GM12878 (cell line): ENCODE data around the gene VTCN1. TPM values are rescaled to one million over a fixed set of nuclear protein-coding genes. Genes with fewer than 3 reads are reported as not detected.

Experiments
- ATAC-seq: fragments of 200-7000 bp; cut with Tn5 transposase; 3 replicates; pipeline ENCODE4 v1.9.1; 2020; ENCODE audit warnings: mild to moderate bottlenecking, moderate library complexity
- BruUV-seq: library from RNA; stranded (reverse); fragments of 400-500 nt; replicated peaks from 2 replicates; lab custom pipeline; 2021; lab: Mats Ljungman, UMichigan
- CTCF ChIA-PET: fragments of 300-600 bp; sonication (Branson Sonifier 250); formaldehyde crosslinking; extraction: SDS; loops from one replicate; lab custom pipeline; 2021; ENCODE audit warnings: inconsistent platforms; lab: Yijun Ruan, JAX
- POLR2A ChIA-PET: fragments of 350-600 bp; formaldehyde crosslinking; extraction: SDS; loops from one replicate; lab custom pipeline; 2021; ENCODE audit warnings: inconsistent platforms; lab: Charles Lee
- RAD21 ChIA-PET: fragments of 300-600 bp; sonication (Branson Sonifier 250); formaldehyde crosslinking; loops from one replicate; lab custom pipeline; 2023; ENCODE audit warnings: antibody characterized with exemption; ENCODE audit not compliant: unreplicated experiment; lab: Charles Lee
- SMC1A ChIA-PET: fragments of 300-600 bp; sonication (Branson Sonifier 250); formaldehyde crosslinking; loops from one replicate; lab custom pipeline; 2023; ENCODE audit not compliant: unreplicated experiment, uncharacterized antibody; lab: Charles Lee
- DNase-seq: peaks from one replicate; pipeline ENCODE4 v3.0.0-alpha.2; 2011; ENCODE audit warnings: low read depth, low spot score
- FAIRE-seq: peaks from 3 replicates; lab custom pipeline; 2011; peaks lifted over from hg19 to GRCh38; lab: Jason Lieb, UNC
- H2AFZ ChIP-seq: 2 replicates; pipeline ENCODE4 v1.6.0; 2011; ENCODE audit warnings: low read depth, low read length, control low read depth; ENCODE audit not compliant: control insufficient read depth
- H3K27ac ChIP-seq: 2 replicates; pipeline ENCODE4 v1.5.1; 2011; ENCODE audit warnings: control low read depth; ENCODE audit not compliant: control insufficient read depth, insufficient read depth
- H3K27me3 ChIP-seq, 2 experiments: replicated peaks in 1 of 2; 2 replicates each; pipeline versions ENCODE4 v1.6.0 to v1.6.1; 2011; ENCODE audit warnings: low read length in 1 of 2; ENCODE audit not compliant: control insufficient read depth in 2 of 2, insufficient read depth in 2 of 2
- H3K36me3 ChIP-seq, 2 experiments: 2 replicates each; pipeline ENCODE4 v1.5.1; 2011; ENCODE audit warnings: low read length in 1 of 2; ENCODE audit not compliant: control insufficient read depth in 2 of 2, insufficient read depth in 2 of 2
- H3K4me1 ChIP-seq: 2 replicates; pipeline ENCODE4 v1.6.1; 2011; ENCODE audit warnings: mild to moderate bottlenecking, low read length, moderate library complexity, mixed read lengths; ENCODE audit not compliant: control insufficient read depth, insufficient read depth
- H3K4me2 ChIP-seq: 2 replicates; pipeline ENCODE4 v1.6.0; 2011; ENCODE audit warnings: control low read depth; ENCODE audit not compliant: control insufficient read depth, insufficient read depth
- H3K4me3 ChIP-seq: fragments of 200-600 bp; sonication (generic); 2 replicates; pipeline ENCODE4 v1.5.1; 2016
- H3K79me2 ChIP-seq: 2 replicates; pipeline ENCODE4 v1.6.0; 2011; ENCODE audit warnings: low read length; ENCODE audit not compliant: control insufficient read depth, insufficient read depth
- H3K9ac ChIP-seq: 2 replicates; pipeline ENCODE4 v1.8.0; 2011; ENCODE audit warnings: low read length, control low read depth, mixed read lengths; ENCODE audit not compliant: control insufficient read depth, insufficient read depth
- H3K9me3 ChIP-seq: replicated peaks from 3 replicates; pipeline ENCODE4 v1.5.1; 2011; ENCODE audit warnings: mild to moderate bottlenecking, low read length; ENCODE audit not compliant: control insufficient read depth, insufficient read depth
- H4K20me1 ChIP-seq: 2 replicates; pipeline ENCODE4 v1.6.0; 2011; ENCODE audit not compliant: control insufficient read depth, insufficient read depth
- BMI1 ChIP-seq: fragments of 450-650 bp; IDR thresholded peaks from 2 replicates; pipeline ENCODE4 v1.6.1; 2016; ENCODE audit warnings: mild to moderate bottlenecking, moderate library complexity, borderline replicate concordance
- CBX3 ChIP-seq: fragments of 200-600 bp; sonication (generic); IDR thresholded peaks from 2 replicates; pipeline ENCODE4 v1.6.1; 2016; ENCODE audit warnings: low read depth, borderline replicate concordance
- CHD4 ChIP-seq: fragments of 200-600 bp; sonication (generic); IDR thresholded peaks from 2 replicates; pipeline ENCODE4 v1.6.1; 2016; ENCODE audit warnings: mild to moderate bottlenecking
- EZH2 ChIP-seq: IDR thresholded peaks from 2 replicates; pipeline ENCODE4 v1.6.1; 2012; ENCODE audit warnings: low read depth, mild to moderate bottlenecking, control low read depth, inconsistent platforms, low read length, borderline replicate concordance; ENCODE audit not compliant: control insufficient read depth
- FOS ChIP-seq: IDR thresholded peaks from 3 replicates; pipeline ENCODE4 v1.6.1; 2011; ENCODE audit warnings: borderline replicate concordance; ENCODE audit not compliant: insufficient read length; ENCODE audit errors: extremely low read depth
- HCFC1 ChIP-seq: fragments of 150-350 bp; IDR thresholded peaks from 2 replicates; pipeline ENCODE4 v1.6.1; 2014; ENCODE audit warnings: low read length
- HDAC6 ChIP-seq: fragments of 200-600 bp; sonication (generic); IDR thresholded peaks from one replicate; pipeline ENCODE4 v1.8.0; 2017; ENCODE audit warnings: antibody characterized with exemption; ENCODE audit not compliant: unreplicated experiment
- RAD51 ChIP-seq: fragments of 450-650 bp; IDR thresholded peaks from 2 replicates; pipeline ENCODE4 v1.6.1; 2016; ENCODE audit warnings: moderate library complexity, mild to moderate bottlenecking, inconsistent platforms
- RB1 ChIP-seq: fragments of 450-650 bp; formaldehyde crosslinking; IDR thresholded peaks from 2 replicates; pipeline ENCODE4 v1.6.1; 2017; ENCODE audit warnings: mild to moderate bottlenecking, borderline replicate concordance
- SMC3 ChIP-seq: IDR thresholded peaks from 2 replicates; pipeline ENCODE4 v1.6.1; 2011; ENCODE audit warnings: low read length, improper control_type of control experiment, borderline replicate concordance
- SP1 ChIP-seq: IDR thresholded peaks from one replicate; pipeline ENCODE4 v1.6.1; 2011; ENCODE audit warnings: low read depth, low read length
- SREBF1 ChIP-seq: IDR thresholded peaks from 2 replicates; pipeline ENCODE4 v1.6.1; 2012; ENCODE audit warnings: mild to moderate bottlenecking, low read length
- SUZ12 ChIP-seq: fragments of 200-600 bp; sonication (generic); IDR thresholded peaks from one replicate; pipeline ENCODE4 v1.6.1; 2018; ENCODE audit warnings: antibody characterized with exemption, mild to moderate bottlenecking; ENCODE audit not compliant: unreplicated experiment
- TCF12 ChIP-seq: IDR thresholded peaks from 2 replicates; pipeline ENCODE4 v1.6.1; 2011; ENCODE audit warnings: low read depth, mild to moderate bottlenecking, low read length
- WGBS: methylation state at CpG from one replicate; pipeline ENCODE4 v1.1.6; 2016; ENCODE audit warnings: low lambda C conversion rate; ENCODE audit not compliant: insufficient replicate concordance, insufficient coverage; ENCODE audit errors: missing lambda C conversion rate; 5-methylcytosine and 5-hydroxymethylcytosine counted together
- in situ Hi-C: fragments of 300-500 bp; cut with MboI; formaldehyde crosslinking; loops from 9 replicates; pipeline ENCODE4 v1.14.3; 2018; ENCODE audit warnings: mixed read lengths
- intact Hi-C: fragments of 100-400 bp; cut with micrococcal nuclease; formaldehyde crosslinking; loops from one replicate; pipeline ENCODE4 v1.14.2; 2022; ENCODE audit not compliant: unreplicated experiment
- polyA plus RNA-seq, 11 experiments: library from polyadenylated mRNA; depleted of rRNA in 4 of 11; unstranded in 6 of 11; stranded (reverse) in 5 of 11; fragments of >200 nt; fragmentation: Nextera tagmentation in 4 of 11; fragmentation: Illumina TruSeq in 1 of 11; extraction: Ambion mirVana in 4 of 11; extraction: Trizol in 1 of 11; gene quantifications; 1 replicate in 1 of 11; 2 replicates in 10 of 11; pipeline versions ENCODE4 v1.2.1 to v1.2.3, GENCODE V29; 2011 to 2016; ENCODE audit warnings: inconsistent platforms in 2 of 11, missing spikeins in 2 of 11, low read depth in 1 of 11
- total RNA-seq, 4 experiments: library from RNA; depleted of rRNA in 3 of 4; stranded (reverse); fragments of >200 nt in 3 of 4; fragmentation: Illumina TruSeq in 1 of 4; extraction: Trizol in 1 of 4; gene quantifications; 2 replicates each; pipeline versions ENCODE4 v1.2.1 to v1.2.3, GENCODE V29; 2013 to 2021
- TF ChIP-seq, protein P1 (sequence below): fragments of 450-650 bp; IDR thresholded peaks from 2 replicates; pipeline ENCODE4 v1.6.1; 2018; ENCODE audit warnings: mild to moderate bottlenecking, low read depth, moderate library complexity; ENCODE audit not compliant: partially characterized antibody
- TF ChIP-seq, protein P2 (sequence below): fragments of 450-650 bp; IDR thresholded peaks from 2 replicates; pipeline ENCODE4 v1.6.1; 2016; ENCODE audit warnings: mild to moderate bottlenecking
- TF ChIP-seq, protein P3 (sequence below): fragments of 450-650 bp; IDR thresholded peaks from 2 replicates; pipeline ENCODE4 v1.6.1; 2014; ENCODE audit warnings: mild to moderate bottlenecking

The VTCN1 gene
- total and polyA plus RNA-seq, 10 of the 15 experiments (the other 5 are each of a cell fraction or from before 2014, with no cell fraction given) = not detected

DNA sequence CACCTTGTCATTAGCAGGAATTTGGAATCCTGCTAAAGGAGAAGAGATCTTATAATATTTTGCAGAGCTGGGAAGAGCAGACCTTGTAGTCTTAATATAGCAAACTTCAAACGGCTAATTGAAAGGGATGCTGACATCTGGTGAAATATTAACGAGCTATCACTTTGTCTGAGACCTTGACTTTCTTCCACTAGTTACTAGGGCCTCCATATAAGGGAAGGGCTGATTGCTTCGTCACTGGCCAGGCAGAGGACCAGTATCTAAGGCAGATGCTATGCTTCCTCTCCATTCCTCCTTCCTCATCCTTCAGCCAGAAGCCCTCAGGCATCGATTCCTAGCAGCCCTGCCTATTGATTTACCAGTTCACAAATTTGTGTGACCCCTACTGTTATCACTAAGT is 6.0 kb upstream of the VTCN1 start (continued):
- TF ChIP-seq, protein P1, sequence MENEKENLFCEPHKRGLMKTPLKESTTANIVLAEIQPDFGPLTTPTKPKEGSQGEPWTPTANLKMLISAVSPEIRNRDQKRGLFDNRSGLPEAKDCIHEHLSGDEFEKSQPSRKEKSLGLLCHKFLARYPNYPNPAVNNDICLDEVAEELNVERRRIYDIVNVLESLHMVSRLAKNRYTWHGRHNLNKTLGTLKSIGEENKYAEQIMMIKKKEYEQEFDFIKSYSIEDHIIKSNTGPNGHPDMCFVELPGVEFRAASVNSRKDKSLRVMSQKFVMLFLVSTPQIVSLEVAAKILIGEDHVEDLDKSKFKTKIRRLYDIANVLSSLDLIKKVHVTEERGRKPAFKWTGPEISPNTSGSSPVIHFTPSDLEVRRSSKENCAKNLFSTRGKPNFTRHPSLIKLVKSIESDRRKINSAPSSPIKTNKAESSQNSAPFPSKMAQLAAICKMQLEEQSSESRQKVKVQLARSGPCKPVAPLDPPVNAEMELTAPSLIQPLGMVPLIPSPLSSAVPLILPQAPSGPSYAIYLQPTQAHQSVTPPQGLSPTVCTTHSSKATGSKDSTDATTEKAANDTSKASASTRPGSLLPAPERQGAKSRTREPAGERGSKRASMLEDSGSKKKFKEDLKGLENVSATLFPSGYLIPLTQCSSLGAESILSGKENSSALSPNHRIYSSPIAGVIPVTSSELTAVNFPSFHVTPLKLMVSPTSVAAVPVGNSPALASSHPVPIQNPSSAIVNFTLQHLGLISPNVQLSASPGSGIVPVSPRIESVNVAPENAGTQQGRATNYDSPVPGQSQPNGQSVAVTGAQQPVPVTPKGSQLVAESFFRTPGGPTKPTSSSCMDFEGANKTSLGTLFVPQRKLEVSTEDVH = no peak
- TF ChIP-seq CHD4 = no peak

DNA sequence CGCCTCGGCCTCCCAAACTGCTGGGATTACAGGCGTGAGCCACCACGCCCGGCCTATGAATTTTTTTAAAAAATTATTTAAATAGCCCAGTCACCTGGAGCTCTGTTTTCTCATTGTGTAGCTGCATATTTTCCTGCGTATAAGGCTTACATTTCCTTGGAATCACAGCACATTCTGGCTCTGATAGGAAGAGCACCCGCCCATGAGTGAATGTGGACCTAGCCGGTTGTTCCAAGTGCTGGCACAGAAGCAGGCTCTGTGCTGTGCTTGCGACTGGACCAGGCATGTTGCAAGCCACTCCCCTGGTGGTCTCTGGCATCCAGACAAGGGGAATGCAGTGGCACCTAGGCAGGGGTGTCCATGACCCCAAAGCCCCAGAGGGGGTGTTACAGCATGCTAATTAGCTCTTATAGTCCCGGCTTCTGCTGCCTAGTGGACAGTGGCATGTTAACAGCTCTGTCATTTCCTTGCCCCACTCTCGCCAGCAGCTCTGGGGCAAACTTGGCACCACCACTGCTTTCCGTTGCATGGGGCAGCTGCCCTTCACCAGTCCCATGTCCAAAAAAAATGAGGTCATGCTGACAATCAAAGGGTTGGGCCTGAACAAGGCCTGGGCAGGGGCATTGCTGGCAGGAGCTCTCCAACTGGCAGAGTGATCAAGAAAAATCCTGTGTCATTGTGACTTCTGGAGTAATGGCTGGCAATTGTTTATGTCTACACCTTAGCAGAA is 5.2 kb upstream of the VTCN1 start:
- BruUV-seq = no TSS peak
- FAIRE-seq (no peak), ATAC-seq (no peak), DNase-seq (no peak)
- ChIA-PET SMC1A (interaction anchor here (0.6 kb wide), 1 partner anchor 433 kb away, joined by 3 read pairs; no protein-coding TSS in a partner anchor), CTCF (no interaction called here), POLR2A (no interaction called here), RAD21 (no interaction called here)
- Histone ChIP-seq H3K9me3 (no peaks in the 10 kb centered on the region), H3K79me2 (no peaks in the 10 kb centered on the region), H3K4me1 (no peaks in the 10 kb centered on the region), H3K27me3 (peaks cover 0 to 2% of the 10 kb centered on the region in 2 experiments; a peak in 2 of 4 replicates), H3K4me2 (no peak overlapping the region), H2AFZ (no peak overlapping the region), H3K9ac (no peak overlapping the region), H3K4me3 (no peak overlapping the region), H4K20me1 (no peaks in the 10 kb centered on the region), H3K36me3 (no peaks in the 10 kb centered on the region), H3K27ac (no peak overlapping the region)
- 47% methylated on average over 10 of the region's 12 CpGs for WGBS
- intact Hi-C loops (no loop called here), in situ Hi-C loops (no loop called here)
- TF ChIP-seq SREBF1 = no peak
- TF ChIP-seq, protein P2, sequence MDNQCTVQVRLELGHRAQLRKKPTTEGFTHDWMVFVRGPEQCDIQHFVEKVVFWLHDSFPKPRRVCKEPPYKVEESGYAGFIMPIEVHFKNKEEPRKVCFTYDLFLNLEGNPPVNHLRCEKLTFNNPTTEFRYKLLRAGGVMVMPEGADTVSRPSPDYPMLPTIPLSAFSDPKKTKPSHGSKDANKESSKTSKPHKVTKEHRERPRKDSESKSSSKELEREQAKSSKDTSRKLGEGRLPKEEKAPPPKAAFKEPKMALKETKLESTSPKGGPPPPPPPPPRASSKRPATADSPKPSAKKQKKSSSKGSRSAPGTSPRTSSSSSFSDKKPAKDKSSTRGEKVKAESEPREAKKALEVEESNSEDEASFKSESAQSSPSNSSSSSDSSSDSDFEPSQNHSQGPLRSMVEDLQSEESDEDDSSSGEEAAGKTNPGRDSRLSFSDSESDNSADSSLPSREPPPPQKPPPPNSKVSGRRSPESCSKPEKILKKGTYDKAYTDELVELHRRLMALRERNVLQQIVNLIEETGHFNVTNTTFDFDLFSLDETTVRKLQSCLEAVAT = no peak
- no peak for TF ChIP-seq RAD51
- no peak for TF ChIP-seq HCFC1
- no peak for TF ChIP-seq SUZ12
- TF ChIP-seq HDAC6 = no peak
- TF ChIP-seq SP1 = no peak
- TF ChIP-seq SMC3 = no peak
- no peak for TF ChIP-seq RB1
- no peak for TF ChIP-seq CBX3
- TF ChIP-seq TCF12 = no peak
- no peak for TF ChIP-seq FOS
- TF ChIP-seq, protein P3, sequence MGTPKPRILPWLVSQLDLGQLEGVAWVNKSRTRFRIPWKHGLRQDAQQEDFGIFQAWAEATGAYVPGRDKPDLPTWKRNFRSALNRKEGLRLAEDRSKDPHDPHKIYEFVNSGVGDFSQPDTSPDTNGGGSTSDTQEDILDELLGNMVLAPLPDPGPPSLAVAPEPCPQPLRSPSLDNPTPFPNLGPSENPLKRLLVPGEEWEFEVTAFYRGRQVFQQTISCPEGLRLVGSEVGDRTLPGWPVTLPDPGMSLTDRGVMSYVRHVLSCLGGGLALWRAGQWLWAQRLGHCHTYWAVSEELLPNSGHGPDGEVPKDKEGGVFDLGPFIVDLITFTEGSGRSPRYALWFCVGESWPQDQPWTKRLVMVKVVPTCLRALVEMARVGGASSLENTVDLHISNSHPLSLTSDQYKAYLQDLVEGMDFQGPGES = no peak
- TF ChIP-seq EZH2 = no peak
- no peak for TF ChIP-seq BMI1
